Skeletal muscle tissue (tissue), 4 donors: ENCODE measurements around the gene ITPKC. TPM values are rescaled to one million over a fixed set of nuclear protein-coding genes. Genes with fewer than 3 reads are reported as not detected.
A peak's percentile ranks its signal among the peaks of the same experiment; 100 is the strongest.

Experiments
- H3K27ac ChIP-seq: one replicate; pipeline ENCODE4 v1.7.0; 2013; ENCODE audit warnings: mild to moderate bottlenecking, low read depth, low read length, inconsistent platforms
- H3K27me3 ChIP-seq, 3 donors: one replicate each; pipeline ENCODE4 v1.7.0; 2013; ENCODE audit warnings: low read length in 3 of 3; ENCODE audit not compliant: control insufficient read depth in 3 of 3, insufficient read depth in 3 of 3
- H3K36me3 ChIP-seq, 3 donors: one replicate each; pipeline ENCODE4 v1.7.0; 2013; ENCODE audit warnings: low read length in 3 of 3; ENCODE audit not compliant: control insufficient read depth in 3 of 3, insufficient read depth in 3 of 3
- H3K4me1 ChIP-seq, 3 donors: one replicate each; pipeline ENCODE4 v1.7.0; 2013; ENCODE audit warnings: low read length in 3 of 3, mild to moderate bottlenecking in 3 of 3; ENCODE audit not compliant: control insufficient read depth in 3 of 3, insufficient read depth in 3 of 3
- H3K4me3 ChIP-seq, 3 donors: one replicate each; pipeline ENCODE4 v1.7.0; 2013; ENCODE audit warnings: low read length in 3 of 3
- H3K9ac ChIP-seq, 3 donors: one replicate each; pipeline ENCODE4 v1.7.0; 2013; ENCODE audit warnings: low read length in 3 of 3, mild to moderate bottlenecking in 3 of 3, moderate library complexity in 2 of 3, low read depth in 1 of 3
- H3K9me3 ChIP-seq, 3 donors: one replicate each; pipeline ENCODE4 v1.7.0; 2013; ENCODE audit warnings: low read length in 3 of 3; ENCODE audit not compliant: control insufficient read depth in 3 of 3
- total RNA-seq: library from RNA; depleted of rRNA; stranded (reverse); fragments of >200 nt; gene quantifications from one replicate; pipeline ENCODE4 v1.2.3, GENCODE V29; 2014
- donor health status: Osteomylitis.

ITPKC gene
- total RNA-seq, 1 donor from 2014 or later: 6.8 TPM

DNA sequence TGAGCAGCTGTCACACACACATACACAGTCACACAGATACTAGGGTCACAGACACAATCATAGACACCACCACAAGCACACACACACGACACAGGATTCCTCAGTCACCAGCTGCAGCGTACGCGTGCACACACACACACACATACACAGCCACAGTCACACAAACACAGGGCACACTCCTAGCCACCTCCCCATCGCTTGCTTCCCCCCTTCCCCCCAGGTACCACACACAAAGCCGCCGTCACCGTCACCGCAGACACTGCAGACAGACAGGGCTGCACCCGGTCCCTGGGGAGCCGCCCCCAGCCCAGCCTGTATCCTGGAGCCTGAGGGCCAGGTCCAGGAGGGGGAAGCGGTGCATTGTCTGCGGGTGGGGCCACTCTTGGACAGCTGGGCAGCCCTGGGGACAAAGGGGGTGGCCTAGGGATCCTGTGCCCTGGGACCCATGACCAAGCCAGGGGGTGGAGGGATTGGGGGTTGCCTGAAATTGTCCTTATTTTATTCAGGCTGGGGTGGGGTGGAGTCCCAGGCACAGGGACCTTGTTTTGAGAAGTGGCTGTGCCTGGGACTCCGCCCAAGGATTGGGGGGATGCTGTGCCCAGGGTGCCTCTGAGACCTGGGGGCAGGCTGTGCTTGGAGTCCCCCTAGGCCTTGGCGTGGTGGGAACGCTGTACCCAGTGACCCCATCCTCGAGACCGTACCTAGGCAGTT, 27.4 kb upstream of the ITPKC start:
- H3K9me3 ChIP-seq: no peaks in the 10 kb centered on the region
- peaks cover 15 to 22% (median 21%) of the 10 kb centered on the region in 3 donors for H3K36me3 ChIP-seq
- H3K27ac ChIP-seq: peak overlapping the region; percentile 72
- peak overlapping the region; percentile 76 to 81 (median 77) for H3K4me3 ChIP-seq
- peaks cover 25 to 40% (median 34%) of the 10 kb centered on the region in 3 donors for H3K4me1 ChIP-seq
- H3K27me3 ChIP-seq: no peaks in the 10 kb centered on the region
- peak overlapping the region; percentile 74 to 82 (median 76) for H3K9ac ChIP-seq

DNA sequence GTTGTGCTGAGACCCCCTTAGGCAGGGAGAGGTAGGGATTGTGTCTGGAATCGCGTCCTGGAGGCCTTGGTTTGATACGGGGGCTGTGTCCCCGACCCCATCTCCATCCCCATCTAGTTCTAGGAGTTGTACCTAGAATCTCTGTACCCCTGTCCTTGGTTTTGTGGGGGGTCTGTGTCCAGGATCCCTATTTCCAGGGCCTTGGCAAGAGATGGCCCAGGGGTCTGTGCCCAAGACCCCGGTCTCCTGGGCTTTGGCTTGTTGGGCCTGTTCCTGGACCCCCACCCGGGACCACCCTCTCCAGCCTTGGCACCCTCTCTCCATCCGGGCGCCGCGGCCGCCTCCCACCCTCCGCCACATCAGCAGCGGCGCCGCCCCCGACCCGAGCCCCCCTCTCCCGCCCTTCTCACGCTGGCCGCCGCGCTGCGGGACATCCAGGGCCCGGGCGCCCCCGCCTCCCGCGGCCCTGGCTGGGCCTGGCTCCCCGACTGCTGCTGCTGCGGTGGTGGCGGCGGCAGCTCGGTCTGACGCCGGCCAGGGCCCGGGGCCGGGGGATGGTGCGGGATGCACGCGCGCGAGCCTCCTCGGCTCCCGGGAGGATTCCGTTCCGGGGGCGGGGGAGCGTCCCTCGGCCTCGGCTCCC, 26.7 kb upstream of the ITPKC start, which contains the start of gene NUMBL:
Gene NUMBL, minus strand, starts transcription at position 602 of the 643 bp plus-strand sequence. Its CDS starts 168 bp downstream, at position 434.
- peaks cover 25 to 40% (median 34%) of the 10 kb centered on the region in 3 donors for H3K4me1 ChIP-seq
- H3K9me3 ChIP-seq: no peaks in the 10 kb centered on the region
- H3K9ac ChIP-seq: peak within 1 kb of the TSS; percentile 76 to 94 (median 86)
- H3K4me3 ChIP-seq: peak within 1 kb of the TSS; percentile 76 to 81 (median 77)
- H3K27me3 ChIP-seq: no peaks in the 10 kb centered on the region
- H3K36me3 ChIP-seq: peaks cover 12 to 20% (median 20%) of the 10 kb centered on the region in 3 donors
- peak within 1 kb of the TSS; percentile 96 for H3K27ac ChIP-seq

DNA sequence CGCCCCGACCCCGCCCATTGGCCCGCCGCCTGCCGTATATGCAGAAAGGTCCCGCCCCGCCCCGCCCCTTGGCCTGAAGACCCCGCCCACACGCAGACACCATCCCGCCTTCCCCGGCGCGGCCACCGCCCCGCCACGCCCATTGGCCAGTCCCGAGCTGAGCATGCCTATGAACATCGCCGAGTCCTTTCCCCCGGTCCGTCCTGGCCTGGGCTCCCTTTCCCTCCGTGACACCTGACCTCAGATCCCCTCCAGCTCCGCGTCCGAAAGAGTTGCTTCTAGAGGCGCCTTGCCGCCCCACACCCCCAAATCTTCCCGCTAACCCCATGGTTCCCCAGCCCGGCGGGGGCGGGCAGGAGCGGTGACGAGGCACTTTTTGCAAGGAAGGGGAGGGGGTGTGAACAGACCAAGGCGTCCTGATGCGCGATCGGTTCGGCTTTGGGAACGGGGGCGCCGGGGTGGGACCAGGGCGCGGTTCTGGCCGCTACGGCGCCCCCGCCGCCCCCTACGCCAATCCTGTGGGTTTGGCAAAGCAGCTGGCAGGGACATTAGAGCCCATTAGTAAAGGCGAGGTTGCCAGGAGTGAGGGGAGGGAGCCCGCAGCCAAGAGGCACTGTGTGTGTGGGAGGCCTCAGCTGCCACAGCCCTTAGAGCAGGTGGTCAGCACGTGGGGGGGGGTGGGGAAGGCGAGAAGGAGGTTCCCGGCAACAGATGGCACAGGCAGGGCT, 26.1 kb upstream of the ITPKC start:
- Histone ChIP-seq H3K4me1 (peaks cover 25 to 40% (median 34%) of the 10 kb centered on the region in 3 donors), H3K4me3 (peak overlapping the region; percentile 72 to 77 (median 72)), H3K27ac (peak overlapping the region; percentile 96), H3K9ac (peak overlapping the region; percentile 61 to 94 (median 86)), H3K9me3 (no peaks in the 10 kb centered on the region), H3K27me3 (no peaks in the 10 kb centered on the region), H3K36me3 (peaks cover 9 to 16% (median 13%) of the 10 kb centered on the region in 3 donors)

DNA sequence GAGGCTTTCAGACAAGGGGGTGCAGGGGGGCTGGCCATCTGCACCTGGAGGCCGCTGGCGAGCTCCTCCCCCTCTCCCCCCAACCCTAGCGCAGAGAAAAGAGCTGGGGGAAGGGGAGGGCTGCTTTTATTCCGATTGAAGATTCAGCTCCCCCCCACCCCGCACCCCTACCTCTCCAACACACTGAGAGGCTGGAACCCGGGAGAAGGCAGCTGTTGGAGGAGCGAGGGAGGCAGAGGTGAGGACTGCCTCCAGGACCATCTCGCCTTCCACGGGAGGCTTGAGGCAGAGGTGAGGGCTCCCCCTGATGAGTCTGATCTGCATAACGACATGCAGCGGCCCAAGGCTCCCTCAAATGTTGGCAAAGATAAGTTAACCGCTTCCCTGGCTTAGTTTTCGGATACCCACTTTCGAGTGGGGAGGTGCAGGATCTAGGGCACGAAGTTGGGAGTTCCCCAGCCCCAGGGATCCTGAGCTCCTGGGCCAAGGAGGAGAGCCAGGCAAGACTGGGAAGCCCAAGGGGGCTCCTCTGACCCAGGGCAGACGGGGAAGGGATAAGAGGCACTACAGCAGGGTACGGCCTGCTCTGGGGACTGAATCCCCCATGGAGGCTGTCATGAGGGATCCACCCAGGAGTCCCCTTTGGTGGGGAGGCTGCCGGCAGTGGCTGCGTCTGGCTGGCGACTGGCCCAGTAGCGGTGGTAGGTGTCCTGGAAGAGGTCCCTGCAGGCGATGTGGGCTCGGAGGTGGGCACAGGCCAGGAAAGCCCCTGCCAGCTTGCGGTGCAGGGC, 25.3 kb upstream of the ITPKC start:
- peak overlapping the region in 2 of 3 donors; percentile 72 to 77 for H3K4me3 ChIP-seq
- H3K4me1 ChIP-seq: peaks cover 25 to 40% (median 34%) of the 10 kb centered on the region in 3 donors
- H3K9me3 ChIP-seq: no peaks in the 10 kb centered on the region
- peak overlapping the region; percentile 96 for H3K27ac ChIP-seq
- no peaks in the 10 kb centered on the region for H3K27me3 ChIP-seq
- peaks cover 9 to 13% (median 9%) of the 10 kb centered on the region in 3 donors for H3K36me3 ChIP-seq
- H3K9ac ChIP-seq: peak overlapping the region; percentile 61 to 94 (median 86)

DNA sequence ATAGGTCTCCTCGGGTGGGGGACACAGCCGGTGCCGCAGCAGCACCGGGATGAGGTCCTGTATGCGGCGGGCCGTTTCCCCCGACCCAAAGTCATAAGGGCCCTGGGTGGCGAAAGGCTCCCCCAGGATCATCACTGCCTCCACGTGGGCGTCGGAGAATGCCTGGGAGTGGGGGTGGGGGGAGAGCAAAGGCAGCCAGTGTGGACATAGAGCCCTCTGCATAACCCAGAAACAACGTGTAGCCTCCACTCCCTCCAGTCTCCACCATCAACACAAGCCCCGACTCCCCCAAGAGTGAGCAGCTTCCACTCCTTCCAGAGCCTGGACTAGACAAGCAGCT, 24.7 kb upstream of the ITPKC start:
- no peak overlapping the region for H3K9ac ChIP-seq
- H3K9me3 ChIP-seq: no peaks in the 10 kb centered on the region
- peaks cover 25 to 40% (median 34%) of the 10 kb centered on the region in 3 donors for H3K4me1 ChIP-seq
- H3K4me3 ChIP-seq: no peak overlapping the region
- no peaks in the 10 kb centered on the region for H3K27me3 ChIP-seq
- H3K27ac ChIP-seq: peak overlapping the region; percentile 96
- H3K36me3 ChIP-seq: peaks cover 12% of the 10 kb centered on the region in 3 donors

DNA sequence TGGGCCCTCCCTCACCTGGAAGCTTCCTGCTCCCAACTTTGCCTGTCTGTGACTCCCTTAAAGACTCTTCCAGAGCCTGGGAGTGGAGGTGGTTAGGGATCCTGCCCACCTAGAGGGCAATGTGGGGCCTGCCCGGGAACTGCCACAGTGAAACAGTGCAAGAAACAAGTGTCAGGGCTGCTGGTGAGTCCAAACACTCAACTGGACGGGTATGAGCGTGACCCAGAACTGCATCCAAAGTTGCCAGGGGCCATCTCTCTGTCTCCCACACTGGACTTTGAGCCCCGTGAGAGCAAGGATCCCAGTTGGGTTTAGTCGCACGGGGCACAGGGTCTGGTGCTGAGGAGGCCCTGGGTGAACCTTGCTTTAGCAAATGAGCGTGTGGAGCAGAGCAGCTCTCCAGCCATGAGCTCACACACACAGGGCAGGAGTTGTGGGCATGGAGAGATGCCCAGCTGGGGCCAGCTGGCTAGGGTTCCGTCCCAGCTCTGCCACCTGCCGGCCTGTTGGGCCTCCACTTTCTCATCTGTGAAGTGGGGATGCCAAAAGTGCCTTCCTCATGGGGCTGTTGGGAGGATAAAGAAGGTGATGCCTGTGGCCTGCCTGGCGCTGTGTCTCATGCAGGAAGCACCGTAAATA, 23.6 kb upstream of the ITPKC start:
- Histone ChIP-seq H3K4me3 (no peak overlapping the region), H3K27me3 (no peaks in the 10 kb centered on the region), H3K9ac (peak overlapping the region in 1 of 3 donors; percentile 20), H3K27ac (no peak overlapping the region), H3K36me3 (peaks cover 12% of the 10 kb centered on the region in 3 donors), H3K9me3 (no peaks in the 10 kb centered on the region), H3K4me1 (peaks cover 17 to 31% (median 29%) of the 10 kb centered on the region in 3 donors)

DNA sequence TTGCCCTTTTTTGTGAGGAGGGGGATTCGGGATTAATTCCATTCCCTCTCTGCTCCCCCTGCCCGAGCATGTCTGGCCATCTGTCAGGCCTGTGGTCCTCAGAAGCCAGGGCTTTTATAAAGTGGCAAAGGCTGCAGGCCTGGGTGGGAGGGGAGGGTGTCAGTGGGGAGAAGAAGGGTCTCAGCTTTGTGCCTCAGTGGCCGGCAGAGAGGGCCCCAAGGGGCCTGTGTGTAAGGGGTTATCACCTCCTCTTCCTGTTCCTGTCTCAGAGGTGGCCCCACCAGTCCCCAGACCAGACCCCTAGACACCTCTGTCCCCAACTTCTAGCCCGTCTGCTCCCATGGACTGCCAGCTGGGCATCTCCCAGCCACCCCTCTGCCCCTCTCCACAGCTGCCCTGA, 23.0 kb upstream of the ITPKC start:
- H3K9ac ChIP-seq: no peak overlapping the region
- H3K4me1 ChIP-seq: peaks cover 15 to 26% (median 24%) of the 10 kb centered on the region in 3 donors
- no peak overlapping the region for H3K4me3 ChIP-seq
- H3K36me3 ChIP-seq: peaks cover 12 to 14% (median 12%) of the 10 kb centered on the region in 3 donors
- no peaks in the 10 kb centered on the region for H3K27me3 ChIP-seq
- H3K27ac ChIP-seq: no peak overlapping the region
- no peaks in the 10 kb centered on the region for H3K9me3 ChIP-seq

DNA sequence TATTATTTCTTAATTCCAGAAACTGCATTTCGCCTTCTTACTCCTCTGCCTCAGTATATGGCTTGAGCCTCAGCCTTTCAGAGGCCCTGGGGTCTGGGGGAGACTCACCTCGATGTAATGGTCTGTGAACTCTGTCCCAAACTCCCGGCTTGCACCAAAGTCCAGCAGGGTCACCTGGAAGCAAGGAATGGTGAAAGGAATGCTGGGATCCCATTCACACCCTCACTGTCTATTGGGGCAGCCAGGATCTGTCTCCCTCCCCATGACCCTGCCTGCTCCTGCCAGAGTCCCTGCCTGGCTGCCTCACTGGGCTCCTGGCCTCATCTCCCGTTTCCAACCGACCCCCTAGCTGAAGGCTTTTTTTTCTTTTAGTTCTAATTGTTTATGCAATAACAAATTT, 21.0 kb upstream of the ITPKC start:
- peaks cover 3 to 11% (median 11%) of the 10 kb centered on the region in 3 donors for H3K4me1 ChIP-seq
- H3K9me3 ChIP-seq: no peaks in the 10 kb centered on the region
- no peaks in the 10 kb centered on the region for H3K27me3 ChIP-seq
- H3K4me3 ChIP-seq: no peak overlapping the region
- peaks cover 22 to 27% (median 27%) of the 10 kb centered on the region in 3 donors for H3K36me3 ChIP-seq
- no peak overlapping the region for H3K27ac ChIP-seq
- no peak overlapping the region for H3K9ac ChIP-seq

DNA sequence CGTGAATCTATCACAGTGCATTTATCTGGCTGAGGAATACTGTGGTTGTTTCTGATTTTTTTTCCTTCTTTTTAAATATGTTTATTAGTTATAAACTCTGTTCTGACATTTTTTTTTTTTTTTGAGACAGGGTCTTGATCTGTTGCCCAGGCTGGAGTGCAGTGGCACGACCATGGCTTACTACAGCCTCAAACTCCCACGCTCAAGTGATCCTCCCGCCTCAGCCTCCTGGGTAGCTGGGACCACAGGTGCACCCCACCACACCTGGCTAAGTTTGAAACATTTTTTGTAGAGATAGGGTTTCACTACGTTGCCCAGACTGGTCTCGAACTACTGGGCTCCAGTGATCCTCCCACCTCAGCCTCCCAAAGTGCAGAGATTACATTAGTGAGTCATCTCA, 19.9 kb upstream of the ITPKC start:
- peaks cover 31 to 32% (median 32%) of the 10 kb centered on the region in 3 donors for H3K36me3 ChIP-seq
- H3K4me1 ChIP-seq: no peaks in the 10 kb centered on the region
- H3K4me3 ChIP-seq: no peak overlapping the region
- H3K27me3 ChIP-seq: no peaks in the 10 kb centered on the region
- H3K9me3 ChIP-seq: no peaks in the 10 kb centered on the region
- no peak overlapping the region for H3K27ac ChIP-seq
- H3K9ac ChIP-seq: no peak overlapping the region
